Endodermal cell (in vitro differentiated cells): ENCODE results near the gene PCCA. TPM values are rescaled to one million over a fixed set of nuclear protein-coding genes. Genes with fewer than 3 reads are reported as not detected.

Experiments used
- DNase-seq: peaks from one replicate; pipeline ENCODE4 v3.0.0-alpha.2; 2017
- H3K27ac ChIP-seq: 2 replicates; pipeline ENCODE4 v1.5.1; 2013; ENCODE audit warnings: mild to moderate bottlenecking, low read depth, low read length, moderate library complexity
- H3K27me3 ChIP-seq: 2 replicates; pipeline ENCODE4 v1.6.1; 2013; ENCODE audit warnings: mild to moderate bottlenecking, low read length, moderate library complexity; ENCODE audit not compliant: insufficient read depth, control insufficient read depth, poor library complexity, severe bottlenecking
- H3K36me3 ChIP-seq: 2 replicates; pipeline ENCODE4 v1.7.0; 2013; ENCODE audit warnings: mild to moderate bottlenecking, low read length, moderate library complexity; ENCODE audit not compliant: control insufficient read depth, insufficient read depth
- H3K4me1 ChIP-seq: one replicate; pipeline ENCODE4 v1.7.0; 2013; ENCODE audit warnings: low read length; ENCODE audit not compliant: control insufficient read depth, insufficient read depth
- H3K4me3 ChIP-seq: 2 replicates; pipeline ENCODE4 v1.5.1; 2013; ENCODE audit warnings: mild to moderate bottlenecking, low read length, moderate library complexity
- H3K9ac ChIP-seq: 2 replicates; pipeline ENCODE4 v1.6.1; 2013; ENCODE audit warnings: mild to moderate bottlenecking, low read length, moderate library complexity; ENCODE audit not compliant: poor library complexity, severe bottlenecking; ENCODE audit errors: extremely low read depth
- H3K9me3 ChIP-seq: 2 replicates; pipeline ENCODE4 v1.6.1; 2013; ENCODE audit warnings: mild to moderate bottlenecking, low read length, moderate library complexity; ENCODE audit not compliant: control insufficient read depth
- H3K27ac Mint-ChIP-seq: 2 replicates; pipeline ENCODE4 v1.8.0; 2020; ENCODE audit warnings: mixed read lengths
- H3K27me3 Mint-ChIP-seq: 2 replicates; pipeline ENCODE4 v1.8.0; 2021; ENCODE audit warnings: mild to moderate bottlenecking, mixed read lengths; ENCODE audit not compliant: insufficient read depth
- H3K36me3 Mint-ChIP-seq: 2 replicates; pipeline ENCODE4 v1.8.0; 2020; ENCODE audit warnings: low read depth, mixed read lengths
- H3K4me1 Mint-ChIP-seq: 2 replicates; pipeline ENCODE4 v1.8.0; 2020; ENCODE audit warnings: mixed read lengths
- H3K4me3 Mint-ChIP-seq: 2 replicates; pipeline ENCODE4 v1.8.0; 2020; ENCODE audit warnings: mild to moderate bottlenecking, moderate library complexity, mixed read lengths
- H3K9me3 Mint-ChIP-seq: 2 replicates; pipeline ENCODE4 v1.8.0; 2020; ENCODE audit warnings: mild to moderate bottlenecking, mixed read lengths
- WGBS, 2 experiments: methylation state at CpG; one replicate each; pipeline versions ENCODE4 v1.1.5 to v1.1.7; 2013; ENCODE audit warnings: missing lambda C conversion rate in 2 of 2, mixed read lengths in 1 of 2; ENCODE audit not compliant: insufficient coverage in 1 of 2, insufficient read length in 1 of 2; 5-methylcytosine and 5-hydroxymethylcytosine counted together
- total RNA-seq, 2 donors: library from RNA; stranded (reverse); fragmentation: NEBNext Ultra II Directional in 1 of 2; extraction: Animal tissue kit (Norgen Biotek cat#: 25700) in 1 of 2; gene quantifications; 2 replicates in 1 of 2; 3 replicates in 1 of 2; pipeline ENCODE4 v1.2.1, GENCODE V29; 2021
- TF ChIP-seq, protein P1 (sequence below): fragments of 200-600 bp; sonication (generic); conservative IDR thresholded peaks from 2 replicates; pipeline ENCODE4 v1.5.0; 2021; ENCODE audit warnings: antibody characterized with exemption, mild to moderate bottlenecking

PCCA gene
- total RNA-seq, 2 donors from 2014 or later: 60.2 to 67.2 TPM

DNA sequence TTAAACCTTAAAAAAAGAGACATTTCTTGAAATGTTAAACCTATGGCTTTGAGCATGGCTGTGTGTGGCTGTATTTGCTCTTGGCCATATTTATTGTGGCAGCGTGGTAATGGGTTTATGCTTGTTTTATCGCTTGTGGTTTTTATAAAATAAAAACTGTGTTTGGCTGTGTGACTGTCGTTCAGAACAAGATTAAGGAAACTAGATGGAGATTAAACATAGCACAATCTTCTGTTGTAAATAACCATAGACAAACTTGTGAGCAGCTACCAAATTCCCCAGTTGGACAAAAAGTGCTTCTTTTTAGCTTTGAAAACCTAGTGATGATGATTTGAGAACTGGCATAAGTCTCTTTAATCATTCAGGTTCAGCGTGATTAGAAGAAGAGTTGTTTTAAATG, 308.7 kb downstream of the PCCA start:
- Histone ChIP-seq H3K27ac (no peak overlapping the region), H3K4me1 (no peaks in the 10 kb centered on the region), H3K36me3 (peaks cover 28% of the 10 kb centered on the region), H3K27me3 (no peaks in the 10 kb centered on the region), H3K9me3 (peaks cover 10% of the 10 kb centered on the region), H3K9ac (no peak overlapping the region), H3K4me3 (no peak overlapping the region)
- Mint-ChIP-seq H3K36me3 (peaks cover 27% of the 10 kb centered on the region), H3K4me1 (peaks cover 3% of the 10 kb centered on the region), H3K27me3 (no peaks in the 10 kb centered on the region), H3K27ac (no peak overlapping the region), H3K4me3 (no peak overlapping the region), H3K9me3 (no peaks in the 10 kb centered on the region)
- TF ChIP-seq, protein P1, sequence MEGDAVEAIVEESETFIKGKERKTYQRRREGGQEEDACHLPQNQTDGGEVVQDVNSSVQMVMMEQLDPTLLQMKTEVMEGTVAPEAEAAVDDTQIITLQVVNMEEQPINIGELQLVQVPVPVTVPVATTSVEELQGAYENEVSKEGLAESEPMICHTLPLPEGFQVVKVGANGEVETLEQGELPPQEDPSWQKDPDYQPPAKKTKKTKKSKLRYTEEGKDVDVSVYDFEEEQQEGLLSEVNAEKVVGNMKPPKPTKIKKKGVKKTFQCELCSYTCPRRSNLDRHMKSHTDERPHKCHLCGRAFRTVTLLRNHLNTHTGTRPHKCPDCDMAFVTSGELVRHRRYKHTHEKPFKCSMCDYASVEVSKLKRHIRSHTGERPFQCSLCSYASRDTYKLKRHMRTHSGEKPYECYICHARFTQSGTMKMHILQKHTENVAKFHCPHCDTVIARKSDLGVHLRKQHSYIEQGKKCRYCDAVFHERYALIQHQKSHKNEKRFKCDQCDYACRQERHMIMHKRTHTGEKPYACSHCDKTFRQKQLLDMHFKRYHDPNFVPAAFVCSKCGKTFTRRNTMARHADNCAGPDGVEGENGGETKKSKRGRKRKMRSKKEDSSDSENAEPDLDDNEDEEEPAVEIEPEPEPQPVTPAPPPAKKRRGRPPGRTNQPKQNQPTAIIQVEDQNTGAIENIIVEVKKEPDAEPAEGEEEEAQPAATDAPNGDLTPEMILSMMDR: no peak
- WGBS, 2 experiments: 92 to 100% methylated on average over 3 to 4 of the region's 4 CpGs
- DNase-seq: no peak

DNA sequence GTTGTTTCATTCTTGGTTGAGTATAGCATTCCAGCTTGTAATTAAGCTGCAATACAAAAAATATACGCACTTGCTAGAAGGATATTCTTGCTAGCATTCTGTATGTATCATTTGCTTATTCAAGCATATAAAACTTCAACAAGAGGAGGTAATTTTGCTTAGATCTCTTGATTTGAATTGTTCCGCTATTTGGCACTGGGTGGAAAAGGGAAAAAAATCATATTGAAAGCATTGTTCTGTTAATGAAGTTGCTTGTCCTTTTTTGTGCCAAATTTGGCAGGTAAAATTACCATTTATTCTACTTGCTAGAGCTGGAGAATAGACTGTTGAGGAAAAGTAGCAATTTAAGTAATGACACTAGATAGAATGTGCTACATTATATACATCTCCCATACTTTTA, 309.5 kb downstream of the PCCA start:
- TF ChIP-seq, protein P1: no peak
- peaks cover 17% of the 10 kb centered on the region for H3K9me3 ChIP-seq
- no peaks in the 10 kb centered on the region for H3K27me3 ChIP-seq
- no peak overlapping the region for H3K9ac ChIP-seq
- peaks cover 5% of the 10 kb centered on the region for H3K9me3 Mint-ChIP-seq
- H3K4me1 Mint-ChIP-seq: peaks cover 3% of the 10 kb centered on the region
- no peak overlapping the region for H3K4me3 ChIP-seq
- no peak overlapping the region for H3K4me3 Mint-ChIP-seq
- 96 to 100% methylated on average over 1 to 2 of the region's 2 CpGs for WGBS, 2 experiments
- peaks cover 30% of the 10 kb centered on the region for H3K36me3 Mint-ChIP-seq
- no peak overlapping the region for H3K27ac ChIP-seq
- no peak overlapping the region for H3K27ac Mint-ChIP-seq
- H3K27me3 Mint-ChIP-seq: no peaks in the 10 kb centered on the region
- peaks cover 30% of the 10 kb centered on the region for H3K36me3 ChIP-seq
- no peaks in the 10 kb centered on the region for H3K4me1 ChIP-seq
- no peak for DNase-seq

DNA sequence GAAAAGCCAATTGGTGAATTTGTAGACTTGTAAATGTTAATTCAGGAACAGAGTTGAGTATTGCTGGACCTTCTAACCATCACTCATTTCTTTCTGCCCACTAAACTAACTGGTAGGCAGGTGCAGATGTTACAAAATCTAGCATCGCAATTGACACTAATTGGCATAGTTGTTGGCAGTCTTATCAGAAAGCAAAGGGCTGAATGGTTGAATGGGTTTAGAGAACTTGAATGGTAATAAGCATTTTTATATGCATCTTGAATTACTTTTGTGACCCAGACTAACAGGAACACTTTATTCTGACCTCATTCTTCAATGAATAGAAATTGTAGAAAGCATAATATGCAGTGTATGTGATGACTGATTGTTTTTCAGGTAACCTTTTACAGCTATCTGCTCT, 310.6 kb downstream of the PCCA start:
- Histone ChIP-seq H3K27me3 (no peaks in the 10 kb centered on the region), H3K36me3 (peaks cover 40% of the 10 kb centered on the region), H3K4me1 (no peaks in the 10 kb centered on the region), H3K9me3 (peaks cover 25% of the 10 kb centered on the region), H3K9ac (no peak overlapping the region), H3K27ac (no peak overlapping the region), H3K4me3 (no peak overlapping the region)
- WGBS, 2 experiments: 95% methylated on average over 1 of the region's 1 CpG; no CpG with 5 or more reads in 1 of the 2 experiments
- DNase-seq: no peak
- H3K4me1 Mint-ChIP-seq: peaks cover 3% of the 10 kb centered on the region
- H3K27me3 Mint-ChIP-seq: no peaks in the 10 kb centered on the region
- no peak overlapping the region for H3K4me3 Mint-ChIP-seq
- H3K36me3 Mint-ChIP-seq: peaks cover 41% of the 10 kb centered on the region
- peaks cover 15% of the 10 kb centered on the region for H3K9me3 Mint-ChIP-seq
- no peak overlapping the region for H3K27ac Mint-ChIP-seq
- TF ChIP-seq, protein P1: no peak
